Measurements from ENCODE around the gene RASSF3.
"Not testable (repeated sequence)": the region's sequence is repeated elsewhere in the genome, so short reads cannot be mapped to it uniquely, and the experiment has no call there.

RASSF3 gene

GRCh38 chr12:64685605-64686004 lies 75.3 kb downstream of the RASSF3 start:
- POLR2A ChIA-PET: no interaction called here
- H3K4me3 ChIP-seq (ENCODE audit: low read depth, low read length): no peak overlapping the region
- no peak for TF ChIP-seq CTCF (IDR thresholded peaks at IDR 0.05; ENCODE audit: insufficient read depth, low read length, missing control alignments)
- DNase-seq (ENCODE audit: low read depth, low spot score): no peak
- CTCF ChIA-PET: interaction anchor here (2.1 kb wide), 1 partner anchor 9 kb away, joined by 7 read pairs; no protein-coding TSS in a partner anchor

GRCh38 chr12:64687816-64688215 lies 77.5 kb downstream of the RASSF3 start:
- CTCF ChIA-PET: interaction anchor here (1.1 to 17.0 kb wide), 3 partner anchors 10 to 140 kb away, joined by 3 to 481 read pairs (median 16); no protein-coding TSS in a partner anchor
- TF ChIP-seq CTCF (IDR thresholded peaks at IDR 0.05; ENCODE audit: insufficient read depth, low read length, missing control alignments): no peak
- DNase-seq (ENCODE audit: low read depth, low spot score): no peak
- no peak overlapping the region for H3K4me3 ChIP-seq (ENCODE audit: low read depth, low read length)
- POLR2A ChIA-PET: no interaction called here

GRCh38 chr12:64688219-64688618 lies 77.9 kb downstream of the RASSF3 start:
- DNase-seq (ENCODE audit: low read depth, low spot score): no peak
- CTCF ChIA-PET: interaction anchor here (1.1 to 17.0 kb wide), 3 partner anchors 9 to 140 kb away, joined by 3 to 481 read pairs (median 16); no protein-coding TSS in a partner anchor
- TF ChIP-seq CTCF (IDR thresholded peaks at IDR 0.05; ENCODE audit: insufficient read depth, low read length, missing control alignments): no peak
- POLR2A ChIA-PET: no interaction called here
- H3K4me3 ChIP-seq (ENCODE audit: low read depth, low read length): no peak overlapping the region

DNA sequence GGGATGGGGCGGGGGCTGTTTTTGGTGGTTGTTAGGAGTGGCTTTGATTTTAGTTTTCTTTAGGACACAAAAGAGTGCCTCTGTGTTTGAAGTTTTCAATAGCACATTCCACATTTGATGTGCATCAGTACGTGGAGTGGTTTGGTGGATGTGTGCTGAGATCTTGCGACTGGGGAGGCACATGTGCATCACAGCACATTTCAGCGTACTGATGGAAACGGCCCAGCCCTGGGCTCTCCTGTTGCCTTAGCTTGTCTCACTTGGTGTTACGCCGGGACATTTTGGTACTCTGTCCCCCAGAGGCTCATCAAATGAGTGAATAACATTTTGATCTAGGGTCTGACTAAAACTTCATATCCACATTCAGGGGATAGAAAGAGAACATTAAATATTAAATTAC lies 78.4 kb downstream of the RASSF3 start:
- no peak for DNase-seq (ENCODE audit: low read depth, low spot score)
- ChIA-PET CTCF (interaction anchor here (0.8 to 17.0 kb wide), 5 partner anchors 8 to 141 kb away, joined by 3 to 481 read pairs (median 4); no protein-coding TSS in a partner anchor), POLR2A (interaction anchor here (1.2 kb wide), 1 partner anchor 9 kb away, joined by 3 read pairs; no protein-coding TSS in a partner anchor)
- no peak for TF ChIP-seq CTCF (IDR thresholded peaks at IDR 0.05; ENCODE audit: insufficient read depth, low read length, missing control alignments)
- H3K4me3 ChIP-seq (ENCODE audit: low read depth, low read length): no peak overlapping the region

DNA sequence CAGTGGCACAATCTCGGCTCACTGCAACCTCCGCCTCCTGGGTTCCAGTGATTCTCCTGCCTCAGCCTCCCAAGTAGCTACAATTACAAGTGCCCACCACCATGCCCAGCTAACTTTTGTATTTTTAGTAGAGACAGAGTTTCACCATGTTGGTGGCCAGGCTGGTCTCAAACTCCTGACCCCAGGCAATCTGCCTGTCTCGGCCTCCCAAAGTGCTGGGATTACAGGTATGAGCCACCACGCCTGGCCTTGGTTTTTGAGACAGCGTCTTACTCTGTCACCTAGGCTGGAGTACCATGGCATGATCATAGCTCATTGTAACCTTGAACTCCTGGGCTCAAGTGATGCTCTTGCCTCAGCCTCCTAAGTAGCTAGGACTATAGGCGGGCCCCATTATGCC lies 79.9 kb downstream of the RASSF3 start:
- not testable (repeated sequence) for H3K4me3 ChIP-seq (ENCODE audit: low read depth, low read length); DNase-seq (ENCODE audit: low read depth, low spot score)
- CTCF ChIA-PET: interaction anchor here (17.0 kb wide), 1 partner anchor 142 kb away, joined by 481 read pairs; no protein-coding TSS in a partner anchor
- POLR2A ChIA-PET: interaction anchor here (1.2 kb wide), 1 partner anchor 10 kb away, joined by 3 read pairs; no protein-coding TSS in a partner anchor

DNA sequence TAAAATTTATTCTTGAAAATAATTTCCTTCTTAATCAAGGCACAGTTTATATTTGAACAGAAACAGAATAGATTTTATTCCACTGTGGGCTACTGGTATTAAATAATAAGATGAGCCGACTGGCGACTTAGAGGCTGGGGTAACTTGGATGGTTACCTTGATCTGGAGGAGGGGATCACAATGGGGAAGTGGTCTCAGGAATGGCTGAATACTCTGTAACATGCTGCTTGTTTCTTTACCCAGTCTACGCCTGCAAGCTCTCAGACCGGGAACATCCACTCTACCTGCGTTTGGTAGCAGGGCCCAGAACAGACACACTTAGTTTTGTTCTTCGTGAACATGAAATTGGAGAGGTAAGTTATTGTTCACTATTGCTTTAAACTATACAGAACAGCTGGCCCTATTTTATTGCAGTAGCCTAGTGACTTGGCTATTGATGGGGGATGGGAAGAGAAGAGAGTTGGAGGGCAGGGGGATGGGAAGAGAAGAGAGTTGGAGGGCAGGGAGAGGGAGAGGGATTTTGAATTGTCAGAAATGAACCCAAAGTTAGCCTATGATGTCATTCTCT lies 81.0 kb downstream of the RASSF3 start:
- H3K4me3 ChIP-seq (ENCODE audit: low read depth, low read length): no peak overlapping the region
- TF ChIP-seq CTCF (IDR thresholded peaks at IDR 0.05; ENCODE audit: insufficient read depth, low read length, missing control alignments): no peak
- CTCF ChIA-PET: interaction anchor here (2.4 to 17.0 kb wide), 2 partner anchors 11 to 143 kb away, joined by 6 to 481 read pairs; no protein-coding TSS in a partner anchor
- POLR2A ChIA-PET: no interaction called here
- DNase-seq (ENCODE audit: low read depth, low spot score): no peak

Data from AG04449 (cell line).